Measurements from ENCODE around the gene TSC22D2. TPM values are rescaled to one million over a fixed set of nuclear protein-coding genes. Genes with fewer than 3 reads are reported as not detected.

The TSC22D2 gene
- total RNA-seq, 4 donors from 2014 or later = 13.0 to 60.4 (median 16.7) TPM

- no peak overlapping the region for H3K4me3 ChIP-seq (ENCODE audit: low read depth, poor library complexity, severe bottlenecking)
- DNase-seq (ENCODE audit: low spot score in 2 of 2) = no peak
- intact Hi-C loops (cut with DNase I; ENCODE audit: low total_unique reads) = no loop called here
- no peak for TF ChIP-seq CTCF (IDR thresholded peaks at IDR 0.05)
- TF ChIP-seq POLR2A (IDR thresholded peaks at IDR 0.05) = no peak
- WGBS, 2 donors = 77 to 78% methylated on average over 3 of the region's 3 CpGs
Measured at GRCh38 chr3:150447631-150448465, 39.8 kb downstream of the TSC22D2 start.

- TF ChIP-seq CTCF (IDR thresholded peaks at IDR 0.05) = no peak
- TF ChIP-seq POLR2A (IDR thresholded peaks at IDR 0.05) = no peak
- intact Hi-C loops (cut with DNase I; ENCODE audit: low total_unique reads) = no loop called here
- no peak overlapping the region for H3K4me3 ChIP-seq (ENCODE audit: low read depth, poor library complexity, severe bottlenecking)
- DNase-seq (ENCODE audit: low spot score in 2 of 2) = no peak
Measured at GRCh38 chr3:150449169-150449721, 41.1 kb downstream of the TSC22D2 start.

- TF ChIP-seq POLR2A (IDR thresholded peaks at IDR 0.05) = no peak
- TF ChIP-seq CTCF (IDR thresholded peaks at IDR 0.05) = no peak
- H3K4me3 ChIP-seq (ENCODE audit: low read depth, poor library complexity, severe bottlenecking) = no peak overlapping the region
- no peak for DNase-seq (ENCODE audit: low spot score in 2 of 2)
- intact Hi-C loops (cut with DNase I; ENCODE audit: low total_unique reads) = no loop called here
Measured at GRCh38 chr3:150450916-150451315, 42.8 kb downstream of the TSC22D2 start.

GRCh38 chr3:150451329-150452048, 43.4 kb downstream of the TSC22D2 start:
- intact Hi-C loops (cut with DNase I; ENCODE audit: low total_unique reads) = no loop called here
- 92 to 95% methylated on average over 1 of the region's 1 CpG for WGBS, 2 donors
- H3K4me3 ChIP-seq (ENCODE audit: low read depth, poor library complexity, severe bottlenecking) = no peak overlapping the region
- DNase-seq (ENCODE audit: low spot score in 2 of 2) = no peak
- no peak for TF ChIP-seq CTCF (IDR thresholded peaks at IDR 0.05)
- no peak for TF ChIP-seq POLR2A (IDR thresholded peaks at IDR 0.05)

- no peak for DNase-seq (ENCODE audit: low spot score in 2 of 2)
- intact Hi-C loops (cut with DNase I; ENCODE audit: low total_unique reads) = no loop called here
- no peak overlapping the region for H3K4me3 ChIP-seq (ENCODE audit: low read depth, poor library complexity, severe bottlenecking)
- TF ChIP-seq POLR2A (IDR thresholded peaks at IDR 0.05) = no peak
- no peak for TF ChIP-seq CTCF (IDR thresholded peaks at IDR 0.05)
- 97% methylated on average over 4 of the region's 4 CpGs for WGBS, 2 donors
Measured at GRCh38 chr3:150453353-150453752, 45.3 kb downstream of the TSC22D2 start.
